K562 (cell line): ENCODE data around the gene TUBA1B. TPM values are rescaled to one million over a fixed set of nuclear protein-coding genes. Genes with fewer than 3 reads are reported as not detected.

Experiments
- CBFA2T2 ChIP-seq: fragments of 450-650 bp; conservative IDR thresholded peaks from 2 replicates; pipeline ENCODE4 v1.6.1; 2017; ENCODE audit warnings: mild to moderate bottlenecking
- CC2D1A ChIP-seq: fragments of 450-650 bp; IDR thresholded peaks from 2 replicates; pipeline ENCODE4 v1.6.1; 2017; ENCODE audit warnings: mild to moderate bottlenecking
- CCAR2 ChIP-seq: fragments of 200-400 bp; formaldehyde crosslinking; IDR thresholded peaks from 2 replicates; pipeline ENCODE4 v1.6.1; 2017; ENCODE audit warnings: mild to moderate bottlenecking, low read depth, low read length
- HNRNPUL1 ChIP-seq: fragments of 200-400 bp; formaldehyde crosslinking; IDR thresholded peaks from 2 replicates; pipeline ENCODE4 v1.6.1; 2017; ENCODE audit warnings: low read length
- ID3 ChIP-seq, 2 experiments: fragments of 250-450 bp in 1 of 2; fragments of 450-650 bp in 1 of 2; sonication (Bioruptor Pico) in 1 of 2; IDR thresholded peaks; 2 replicates each; pipeline versions ENCODE4 v1.6.1 to v1.8.0; 2016 to 2021; ENCODE audit warnings: mild to moderate bottlenecking in 2 of 2, moderate library complexity in 2 of 2, missing compliant biosample characterization in 1 of 2, missing genetic modification characterization in 1 of 2
- LARP7 ChIP-seq: fragments of 450-650 bp; IDR thresholded peaks from 2 replicates; pipeline ENCODE4 v1.6.1; 2016
- MXI1 ChIP-seq: IDR thresholded peaks from 2 replicates; pipeline ENCODE4 v1.6.1; 2011; ENCODE audit warnings: low read depth, mild to moderate bottlenecking, improper control_type of control experiment, low read length
- NFE2 ChIP-seq: IDR thresholded peaks from 2 replicates; pipeline ENCODE4 v1.6.1; 2014; ENCODE audit warnings: antibody characterized with exemption, low read depth
- NFRKB ChIP-seq: fragments of 450-650 bp; IDR thresholded peaks from 2 replicates; pipeline ENCODE4 v1.6.1; 2016; ENCODE audit warnings: low read depth
- PATZ1 ChIP-seq: fragments of 250-450 bp; sonication (Bioruptor Pico); IDR thresholded peaks from 2 replicates; pipeline ENCODE4 v1.5.0; 2020; ENCODE audit warnings: mild to moderate bottlenecking, borderline replicate concordance
- PHB2 ChIP-seq: fragments of 450-650 bp; IDR thresholded peaks from 2 replicates; pipeline ENCODE4 v1.6.1; 2017; ENCODE audit warnings: low read depth
- PKNOX1 ChIP-seq: fragments of 450-650 bp; IDR thresholded peaks from 2 replicates; pipeline ENCODE4 v1.6.1; 2016
- RFX1 ChIP-seq: fragments of 450-650 bp; IDR thresholded peaks from 2 replicates; pipeline ENCODE4 v1.6.1; 2016; ENCODE audit warnings: mild to moderate bottlenecking, moderate library complexity
- SIN3B ChIP-seq: fragments of 450-650 bp; IDR thresholded peaks from 2 replicates; pipeline ENCODE4 v1.6.1; 2017; ENCODE audit warnings: low read depth, mild to moderate bottlenecking, moderate library complexity
- SMAD2 ChIP-seq: fragments of 150-350 bp; IDR thresholded peaks from 2 replicates; pipeline ENCODE4 v1.6.1; 2014; ENCODE audit warnings: low read depth, mild to moderate bottlenecking, low read length
- TAF7 ChIP-seq: fragments of 450-650 bp; IDR thresholded peaks from 2 replicates; pipeline ENCODE4 v1.6.1; 2016; ENCODE audit warnings: missing genetic modification characterization, missing compliant biosample characterization
- ZFPM2 ChIP-seq: fragments of 250-450 bp; sonication (Bioruptor Pico); IDR thresholded peaks from 2 replicates; pipeline ENCODE4 v1.5.1; 2022; ENCODE audit warnings: mild to moderate bottlenecking
- ZNF445 ChIP-seq: fragments of 250-450 bp; sonication (Bioruptor Pico); IDR thresholded peaks from 2 replicates; pipeline ENCODE4 v1.4.0; 2020; ENCODE audit warnings: low read depth, mild to moderate bottlenecking, moderate library complexity
- ZNF507 ChIP-seq: conservative IDR thresholded peaks from 2 replicates; pipeline ENCODE4 v1.6.1; 2017; ENCODE audit warnings: missing genetic modification characterization, missing compliant biosample characterization
- ZNF75A ChIP-seq: fragments of 450-650 bp; formaldehyde crosslinking; IDR thresholded peaks from 2 replicates; pipeline ENCODE4 v1.4.0; 2020; ENCODE audit warnings: mild to moderate bottlenecking
- polyA plus RNA-seq, 8 experiments: library from polyadenylated mRNA; depleted of rRNA in 4 of 8; stranded (reverse) in 5 of 8; unstranded in 3 of 8; fragments of >200 nt; fragmentation: Nextera tagmentation in 2 of 8; fragmentation: Illumina TruSeq in 1 of 8; extraction: Ambion mirVana in 2 of 8; extraction: Trizol in 1 of 8; gene quantifications; 2 replicates each; pipeline versions ENCODE4 v1.2.1 to v1.2.3, GENCODE V29; 2011 to 2014; ENCODE audit warnings: inconsistent platforms in 1 of 8, missing spikeins in 1 of 8
- total RNA-seq, 7 experiments: library from RNA; depleted of rRNA in 6 of 7; stranded (reverse); fragments of >200 nt in 6 of 7; fragmentation: Illumina TruSeq in 2 of 7; extraction: Trizol in 2 of 7; gene quantifications; 2 replicates each; pipeline versions ENCODE4 v1.2.1 to v1.2.3, GENCODE V29; 2011 to 2021; ENCODE audit warnings: low replicate concordance in 1 of 7
- TF ChIP-seq, protein P1 (sequence below): fragments of 250-450 bp; sonication (Bioruptor Pico); IDR thresholded peaks from 2 replicates; pipeline ENCODE4 v1.4.0; 2020; ENCODE audit warnings: mild to moderate bottlenecking, moderate library complexity
- TF ChIP-seq, protein P2 (sequence below): sonication (generic); formaldehyde crosslinking; IDR thresholded peaks from 2 replicates; pipeline ENCODE4 v1.8.0; 2023; ENCODE audit warnings: mild to moderate bottlenecking, missing genetic modification reagents

Gene TUBA1B
- total and polyA plus RNA-seq, 9 of the 15 experiments (the other 6 are each of a cell fraction or from before 2014, with no cell fraction given) = 2,189 to 4,624 (median 2,628) TPM

DNA sequence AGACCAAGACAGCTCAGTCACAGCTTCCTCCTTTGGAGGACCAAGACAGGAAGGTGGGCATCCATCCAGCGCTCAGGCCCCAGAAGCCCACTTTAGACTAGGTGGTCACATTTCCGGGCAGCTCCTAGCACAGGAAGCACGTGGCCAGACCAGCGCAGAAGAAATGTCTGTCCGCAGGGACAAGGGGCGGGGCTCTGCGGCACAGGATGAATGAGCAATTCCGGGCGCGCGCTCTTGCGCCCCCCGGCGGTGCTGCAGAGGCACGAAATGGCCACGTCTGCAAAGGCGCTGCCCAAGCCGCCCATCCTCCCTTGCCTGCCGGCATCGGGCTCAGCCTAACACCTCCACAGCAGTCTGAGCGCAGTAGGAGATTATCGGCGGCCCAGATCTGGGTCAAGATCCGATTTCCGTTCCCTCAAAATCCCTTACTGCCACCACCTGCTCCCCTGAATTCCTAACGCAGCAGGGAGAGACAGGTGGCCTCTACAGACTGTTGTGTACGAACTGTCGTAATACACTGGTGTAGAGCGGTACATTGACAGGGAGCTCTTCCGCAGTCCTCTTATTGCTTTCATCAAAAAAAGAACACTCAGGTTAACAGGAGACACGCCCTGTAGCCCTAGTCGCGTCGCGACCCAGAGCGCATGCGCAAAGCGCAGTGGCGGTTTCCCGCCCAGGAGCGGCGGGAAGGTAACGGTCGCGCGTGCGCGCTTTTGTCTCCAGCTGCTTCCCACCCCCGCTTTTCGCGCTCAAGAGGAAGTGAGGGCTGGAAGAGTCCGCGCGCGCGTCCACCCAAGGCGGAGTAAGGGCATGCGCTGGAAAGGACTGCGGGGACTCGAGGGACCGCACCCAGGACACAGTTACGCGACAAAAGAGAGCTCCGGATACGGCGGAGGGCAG lies 794 bp downstream of the TUBA1B start (continued):
- TF ChIP-seq SIN3B (peak; percentile 49; the same call in 1 of the 2 replicates), ID3 (CRISPR knock-in tag; IDR thresholded peaks at IDR 0.05) (no peak), ID3 (tag; IDR thresholded peaks at IDR 0.05) (0 out of 2 replicates have a peak, but pooled peaks have one; percentile 18), PKNOX1 (peak; percentile 30; the same call in 1 of the 2 replicates), NFRKB (peak; percentile 40), CCAR2 (peak; percentile 66; the same call in 1 of the 2 replicates), PATZ1 (CRISPR knock-in tag) (no peak), ZNF507 (tag) (no peak), SMAD2 (no peak), RFX1 (no peak), ZNF445 (no peak), HNRNPUL1 (peak; percentile 31; the same call in 1 of the 2 replicates), PHB2 (no peak), TAF7 (no peak), LARP7 (peak; percentile 68; the same call in 1 of the 2 replicates), ZNF75A (CRISPR knock-in tag) (peak; percentile 53; the same call in 1 of the 2 replicates), CC2D1A (peak; percentile 39; the same call in 1 of the 2 replicates), NFE2 (peak; percentile 94), CBFA2T2 (peak; percentile 21; the same call in 1 of the 2 replicates), ZFPM2 (peak; percentile 10; the same call in 1 of the 2 replicates), MXI1 (peak; percentile 90)
- TF ChIP-seq, protein P1, sequence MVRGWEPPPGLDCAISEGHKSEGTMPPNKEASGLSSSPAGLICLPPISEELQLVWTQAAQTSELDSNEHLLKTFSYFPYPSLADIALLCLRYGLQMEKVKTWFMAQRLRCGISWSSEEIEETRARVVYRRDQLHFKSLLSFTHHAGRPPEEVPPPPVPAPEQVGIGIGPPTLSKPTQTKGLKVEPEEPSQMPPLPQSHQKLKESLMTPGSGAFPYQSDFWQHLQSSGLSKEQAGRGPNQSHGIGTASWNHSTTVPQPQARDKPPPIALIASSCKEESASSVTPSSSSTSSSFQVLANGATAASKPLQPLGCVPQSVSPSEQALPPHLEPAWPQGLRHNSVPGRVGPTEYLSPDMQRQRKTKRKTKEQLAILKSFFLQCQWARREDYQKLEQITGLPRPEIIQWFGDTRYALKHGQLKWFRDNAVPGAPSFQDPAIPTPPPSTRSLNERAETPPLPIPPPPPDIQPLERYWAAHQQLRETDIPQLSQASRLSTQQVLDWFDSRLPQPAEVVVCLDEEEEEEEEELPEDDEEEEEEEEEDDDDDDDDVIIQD (CRISPR knock-in tag) = 0 out of 2 replicates have a peak, but pooled peaks have one; percentile 67
- TF ChIP-seq, protein P2, sequence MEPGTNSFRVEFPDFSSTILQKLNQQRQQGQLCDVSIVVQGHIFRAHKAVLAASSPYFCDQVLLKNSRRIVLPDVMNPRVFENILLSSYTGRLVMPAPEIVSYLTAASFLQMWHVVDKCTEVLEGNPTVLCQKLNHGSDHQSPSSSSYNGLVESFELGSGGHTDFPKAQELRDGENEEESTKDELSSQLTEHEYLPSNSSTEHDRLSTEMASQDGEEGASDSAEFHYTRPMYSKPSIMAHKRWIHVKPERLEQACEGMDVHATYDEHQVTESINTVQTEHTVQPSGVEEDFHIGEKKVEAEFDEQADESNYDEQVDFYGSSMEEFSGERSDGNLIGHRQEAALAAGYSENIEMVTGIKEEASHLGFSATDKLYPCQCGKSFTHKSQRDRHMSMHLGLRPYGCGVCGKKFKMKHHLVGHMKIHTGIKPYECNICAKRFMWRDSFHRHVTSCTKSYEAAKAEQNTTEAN (CRISPR knock-in tag) = peak; percentile 87; the same call in 1 of the 2 replicates
